HepG2 (cell line): ENCODE data around the gene SYTL3.

ENCODE experiments used
- CREB1 ChIP-seq, 2 experiments: fragments of 450-650 bp in 1 of 2; IDR thresholded peaks; 2 replicates each; pipeline ENCODE4 v1.6.1; 2016 to 2017; ENCODE audit warnings: control low read depth in 1 of 2, mild to moderate bottlenecking in 1 of 2, missing compliant biosample characterization in 1 of 2, missing genetic modification characterization in 1 of 2
- HINFP ChIP-seq: sonication (generic); formaldehyde crosslinking; IDR thresholded peaks from 2 replicates; pipeline ENCODE4 v1.4.0; 2020; ENCODE audit warnings: low read depth, mild to moderate bottlenecking, missing genetic modification reagents
- HNF4G ChIP-seq, 2 experiments: sonication (generic) in 1 of 2; formaldehyde crosslinking in 1 of 2; IDR thresholded peaks; 2 replicates each; pipeline versions ENCODE4 v1.4.0 to v1.6.1; 2011 to 2020; ENCODE audit warnings: borderline replicate concordance in 2 of 2, low read depth in 2 of 2, mild to moderate bottlenecking in 2 of 2, low read length in 1 of 2, missing genetic modification reagents in 1 of 2, moderate library complexity in 1 of 2
- JARID2 ChIP-seq: sonication (generic); formaldehyde crosslinking; IDR thresholded peaks from 2 replicates; pipeline ENCODE4 v1.8.1; 2023; ENCODE audit warnings: missing genetic modification reagents, inconsistent platforms; ENCODE audit not compliant: insufficient replicate concordance
- KLF11 ChIP-seq: IDR thresholded peaks from 2 replicates; pipeline ENCODE4 v1.6.1; 2016; ENCODE audit warnings: missing compliant biosample characterization
- POLR2A ChIP-seq, 2 experiments: IDR thresholded peaks; 2 replicates each; pipeline ENCODE4 v1.6.1; 2011; ENCODE audit warnings: low read depth in 2 of 2, low read length in 2 of 2, mild to moderate bottlenecking in 1 of 2, moderate library complexity in 1 of 2; ENCODE audit not compliant: insufficient read depth in 1 of 2
- REST ChIP-seq, 2 experiments: IDR thresholded peaks; 2 replicates each; pipeline ENCODE4 v1.6.1; 2011 to 2012; ENCODE audit warnings: low read length in 2 of 2, borderline replicate concordance in 1 of 2, low read depth in 1 of 2, mild to moderate bottlenecking in 1 of 2, moderate library complexity in 1 of 2
- RFX1 ChIP-seq: fragments of 450-650 bp; IDR thresholded peaks from 2 replicates; pipeline ENCODE4 v1.6.1; 2017
- STAT6 ChIP-seq: sonication (generic); formaldehyde crosslinking; IDR thresholded peaks from 2 replicates; pipeline ENCODE4 v1.4.0; 2020; ENCODE audit warnings: missing genetic modification reagents, mild to moderate bottlenecking, borderline replicate concordance
- USF2 ChIP-seq, 2 experiments: sonication (generic) in 1 of 2; formaldehyde crosslinking in 1 of 2; IDR thresholded peaks; 2 replicates each; pipeline versions ENCODE4 v1.5.1 to v1.6.1; 2011 to 2020; ENCODE audit warnings: borderline replicate concordance in 1 of 2, low read depth in 1 of 2, low read length in 1 of 2, mild to moderate bottlenecking in 1 of 2, missing genetic modification reagents in 1 of 2, moderate library complexity in 1 of 2
- ZMYM3 ChIP-seq: sonication (generic); formaldehyde crosslinking; IDR thresholded peaks from 2 replicates; pipeline ENCODE4 v1.5.1; 2020; ENCODE audit warnings: mild to moderate bottlenecking, missing genetic modification reagents

GRCh38 chr6:158793432-158793831 lies 143.6 kb downstream of the SYTL3 start:
- TF ChIP-seq KLF11 (CRISPR knock-in tag): no peak
- TF ChIP-seq HINFP (CRISPR knock-in tag): no peak
- TF ChIP-seq REST (IDR thresholded peaks at IDR 0.05; ENCODE audit: borderline replicate concordance in 1 of 2, low read depth in 1 of 2, low read length in 2 of 2): no peak
- no peak for TF ChIP-seq POLR2A (IDR thresholded peaks at IDR 0.05; ENCODE audit: insufficient read depth in 1 of 2, low read depth in 2 of 2, low read length in 2 of 2)
- no peak for TF ChIP-seq RFX1
- TF ChIP-seq HNF4G (IDR thresholded peaks at IDR 0.05; ENCODE audit: borderline replicate concordance, low read depth, low read length): no peak
- TF ChIP-seq HNF4G (CRISPR knock-in tag; IDR thresholded peaks at IDR 0.05; ENCODE audit: borderline replicate concordance, low read depth): no peak
- no peak for TF ChIP-seq USF2 (IDR thresholded peaks at IDR 0.05; ENCODE audit: low read depth, low read length)
- no peak for TF ChIP-seq USF2 (CRISPR knock-in tag; IDR thresholded peaks at IDR 0.05; ENCODE audit: borderline replicate concordance)
- TF ChIP-seq JARID2 (CRISPR knock-in tag): no peak
- TF ChIP-seq CREB1 (IDR thresholded peaks at IDR 0.05): no peak
- TF ChIP-seq CREB1 (CRISPR knock-in tag; IDR thresholded peaks at IDR 0.05): no peak
- TF ChIP-seq STAT6 (CRISPR knock-in tag): no peak
- TF ChIP-seq ZMYM3 (CRISPR knock-in tag): no peak
